Epithelial cell of proximal tubule (primary cell): ENCODE results near the gene CTNNBL1. TPM values are rescaled to one million over a fixed set of nuclear protein-coding genes. Genes with fewer than 3 reads are reported as not detected.
"Not testable (repeated sequence)": the region's sequence is repeated elsewhere in the genome, so short reads cannot be mapped to it uniquely, and the experiment has no call there.

ENCODE experiments used
- DNase-seq: peaks from one replicate; pipeline ENCODE4 v3.0.0-alpha.2; 2011; ENCODE audit warnings: low read depth
- H3K4me3 ChIP-seq: 2 replicates; pipeline ENCODE4 v1.5.1; 2011; ENCODE audit warnings: low read depth, mild to moderate bottlenecking, low read length
- total RNA-seq: library from RNA; depleted of rRNA; stranded (reverse); fragments of >200 nt; gene quantifications from 2 replicates; pipeline ENCODE4 v1.2.3, GENCODE V29; 2015
- TF ChIP-seq, protein P1 (sequence below): conservative IDR thresholded peaks from 2 replicates; pipeline ENCODE4 v1.5.1; 2012; ENCODE audit warnings: low read depth, mild to moderate bottlenecking, low read length

Gene CTNNBL1
- total RNA-seq, 1 donor from 2014 or later: 25.6 TPM

GRCh38 chr20:37677969-37678861, 15.6 kb upstream of the CTNNBL1 start:
- TF ChIP-seq, protein P1, sequence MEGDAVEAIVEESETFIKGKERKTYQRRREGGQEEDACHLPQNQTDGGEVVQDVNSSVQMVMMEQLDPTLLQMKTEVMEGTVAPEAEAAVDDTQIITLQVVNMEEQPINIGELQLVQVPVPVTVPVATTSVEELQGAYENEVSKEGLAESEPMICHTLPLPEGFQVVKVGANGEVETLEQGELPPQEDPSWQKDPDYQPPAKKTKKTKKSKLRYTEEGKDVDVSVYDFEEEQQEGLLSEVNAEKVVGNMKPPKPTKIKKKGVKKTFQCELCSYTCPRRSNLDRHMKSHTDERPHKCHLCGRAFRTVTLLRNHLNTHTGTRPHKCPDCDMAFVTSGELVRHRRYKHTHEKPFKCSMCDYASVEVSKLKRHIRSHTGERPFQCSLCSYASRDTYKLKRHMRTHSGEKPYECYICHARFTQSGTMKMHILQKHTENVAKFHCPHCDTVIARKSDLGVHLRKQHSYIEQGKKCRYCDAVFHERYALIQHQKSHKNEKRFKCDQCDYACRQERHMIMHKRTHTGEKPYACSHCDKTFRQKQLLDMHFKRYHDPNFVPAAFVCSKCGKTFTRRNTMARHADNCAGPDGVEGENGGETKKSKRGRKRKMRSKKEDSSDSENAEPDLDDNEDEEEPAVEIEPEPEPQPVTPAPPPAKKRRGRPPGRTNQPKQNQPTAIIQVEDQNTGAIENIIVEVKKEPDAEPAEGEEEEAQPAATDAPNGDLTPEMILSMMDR: no peak
- H3K4me3 ChIP-seq: no peak overlapping the region
- DNase-seq: no peak

- not testable (repeated sequence) for H3K4me3 ChIP-seq, DNase-seq
These were observed 14.1 kb upstream of the CTNNBL1 start for GRCh38 chr20:37679751-37680150.

GRCh38 chr20:37680420-37680819, 13.4 kb upstream of the CTNNBL1 start:
- DNase-seq: no peak
- no peak overlapping the region for H3K4me3 ChIP-seq
- TF ChIP-seq, protein P1: no peak

DNA sequence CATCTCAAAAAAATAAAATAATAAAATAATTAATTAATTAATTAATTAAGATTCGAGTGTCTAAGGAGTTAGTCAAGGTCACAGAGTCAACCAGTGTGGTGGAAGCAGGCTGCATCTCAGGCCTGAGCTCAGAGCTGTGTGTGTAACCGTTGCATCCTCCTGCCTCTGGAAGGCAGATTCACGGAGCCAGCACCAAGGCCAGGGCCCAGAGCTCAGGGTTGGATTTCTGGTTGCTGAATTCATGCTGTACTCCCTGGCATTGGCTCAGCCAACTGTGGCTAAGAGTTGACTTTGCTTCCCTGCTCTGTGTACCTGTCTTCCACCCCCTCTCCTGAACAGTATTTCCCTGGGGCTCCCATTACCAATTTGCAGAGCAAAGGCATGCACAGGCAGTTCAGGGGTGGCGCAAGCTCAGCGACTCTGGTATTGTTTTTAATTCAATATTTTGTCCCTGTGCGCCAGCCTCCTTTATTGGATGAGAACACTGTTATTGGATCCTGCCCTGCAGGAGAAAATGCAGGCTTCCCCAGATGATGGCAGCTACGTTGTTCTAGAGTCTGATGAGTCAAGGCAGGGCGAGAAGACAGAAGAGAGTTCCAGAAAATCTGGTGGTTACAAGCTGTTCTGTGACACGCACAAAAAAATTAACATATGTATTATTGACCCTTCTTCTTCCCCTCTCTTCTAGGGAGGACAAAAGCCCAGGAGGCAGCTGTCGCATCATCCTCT, 12.3 kb upstream of the CTNNBL1 start:
- TF ChIP-seq, protein P1: no peak
- H3K4me3 ChIP-seq: no peak overlapping the region
- DNase-seq: no peak

DNA sequence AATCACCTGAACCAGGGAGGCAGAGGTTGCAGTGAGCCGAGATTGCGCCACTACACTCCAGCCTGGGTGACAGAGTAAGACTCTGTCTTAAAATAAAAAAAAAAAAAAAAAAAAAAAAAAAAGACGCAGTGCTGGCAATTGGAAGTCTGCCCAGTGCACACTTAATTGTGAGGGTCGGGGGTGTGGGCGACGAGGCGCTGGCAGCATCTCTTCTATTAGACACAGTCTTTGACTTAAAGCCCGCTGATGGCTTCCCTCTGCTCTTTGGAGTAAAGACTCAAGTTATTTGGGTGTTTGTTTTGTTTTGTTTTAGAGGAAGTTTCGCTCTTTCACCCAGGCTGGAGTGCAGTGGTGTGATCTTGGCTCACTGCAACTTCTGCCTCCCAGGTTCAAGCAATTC, 10.7 kb upstream of the CTNNBL1 start:
- not testable (repeated sequence) for H3K4me3 ChIP-seq, DNase-seq

DNA sequence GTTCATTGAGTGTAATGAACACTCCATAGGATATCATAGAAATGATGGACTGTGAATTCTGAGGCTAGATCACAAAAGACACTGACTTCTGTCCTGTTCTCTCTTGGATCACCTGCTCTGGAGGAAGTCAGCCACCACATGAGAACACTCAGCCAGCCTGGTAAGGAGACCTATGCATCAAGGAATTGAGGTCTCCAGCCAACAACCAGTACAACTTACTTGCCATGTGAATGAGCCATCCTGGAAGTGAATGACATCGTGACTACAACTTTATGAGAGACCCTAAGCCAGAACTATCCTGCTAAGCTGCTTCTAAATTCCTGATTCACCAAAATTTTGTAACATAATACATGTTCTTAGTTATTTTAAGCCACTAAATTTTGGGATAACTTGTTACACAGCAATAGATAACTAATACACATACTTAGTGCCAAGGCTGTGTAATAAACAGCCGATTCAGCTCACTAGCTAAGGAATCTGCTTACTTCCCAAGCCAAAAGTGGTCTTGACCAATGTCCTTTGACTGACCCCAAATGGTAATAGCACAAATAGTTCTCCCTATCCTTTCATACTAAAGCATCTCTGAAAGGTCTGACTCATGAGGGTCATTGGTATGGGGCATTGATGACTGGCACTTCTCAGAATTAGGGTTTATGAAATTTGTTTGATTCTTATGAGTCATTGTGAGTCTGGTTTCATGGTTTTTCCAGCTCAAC, 6.9 kb upstream of the CTNNBL1 start:
- no peak for DNase-seq
- TF ChIP-seq, protein P1: no peak
- H3K4me3 ChIP-seq: no peak overlapping the region

DNA sequence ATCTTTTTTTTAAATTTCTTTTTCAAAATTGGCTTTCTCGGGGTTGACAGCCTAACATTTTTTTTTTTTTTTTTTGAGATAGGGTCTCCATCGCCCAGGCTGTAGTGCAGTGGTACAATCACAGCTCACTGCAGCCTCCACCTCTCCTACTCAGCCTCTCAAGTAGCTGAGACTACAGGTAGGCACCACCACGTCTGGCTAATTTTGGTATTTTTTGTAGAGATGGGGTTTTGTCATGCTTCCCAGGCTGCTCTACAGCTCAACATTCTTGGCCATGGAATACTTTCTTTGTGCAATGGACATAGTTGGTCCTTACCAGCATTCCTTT, 6.4 kb upstream of the CTNNBL1 start:
- no peak for DNase-seq
- H3K4me3 ChIP-seq: no peak overlapping the region
- TF ChIP-seq, protein P1: no peak
